H54 (cell line): ENCODE results near the gene THSD4.

ENCODE experiments used
- DNase-seq: peaks from one replicate; pipeline ENCODE4 v3.0.0; 2011; ENCODE audit warnings: low spot score, mixed read lengths; ENCODE audit not compliant: insufficient read length
- FAIRE-seq: peaks from 3 replicates; lab custom pipeline; 2011; peaks lifted over from hg19 to GRCh38; lab: Jason Lieb, UNC
- POLR2A ChIP-seq: IDR thresholded peaks from 2 replicates; pipeline ENCODE4 v1.6.1; 2011; ENCODE audit warnings: low read depth, mild to moderate bottlenecking, low read length

Gene THSD4

DNA sequence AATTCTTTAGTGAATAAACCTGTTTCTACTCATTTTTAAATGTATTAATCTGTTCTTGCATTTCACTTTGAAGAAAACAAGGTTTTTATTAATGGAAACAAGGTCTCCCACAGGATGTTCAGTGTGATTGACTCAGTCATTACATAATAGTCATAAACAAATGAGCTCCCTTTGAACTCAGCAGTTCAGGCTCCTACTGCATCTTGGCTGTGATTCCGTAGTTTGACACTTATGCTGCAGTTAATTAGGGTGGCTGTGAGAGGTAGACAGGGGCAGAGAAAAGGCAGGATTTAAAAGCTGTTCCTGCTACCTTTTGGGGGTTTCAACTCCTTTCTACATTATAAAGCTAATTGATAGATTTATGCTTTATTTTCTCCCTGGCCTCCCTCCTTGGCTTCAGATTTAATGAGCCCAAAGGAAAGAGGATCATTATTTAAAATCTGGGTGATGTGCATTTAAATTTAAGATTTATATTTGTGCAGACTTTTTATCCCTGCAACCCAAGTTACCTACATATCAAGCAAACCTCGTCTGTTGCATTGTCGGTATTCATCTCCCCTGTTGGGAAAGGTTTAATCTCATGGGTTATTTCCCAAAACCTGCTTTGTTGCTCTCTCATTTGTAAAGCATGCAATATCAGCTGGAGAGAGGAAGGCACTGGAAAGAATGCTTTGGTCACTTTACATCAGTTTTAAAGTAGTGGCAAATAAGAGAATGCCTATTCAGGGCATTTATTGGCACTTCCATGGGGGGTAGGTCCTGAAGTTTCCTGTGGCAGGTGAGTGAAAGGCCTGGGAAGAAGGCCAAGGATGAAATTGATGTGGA is 350.1 kb downstream of the THSD4 start:
- FAIRE-seq (no peak), DNase-seq (no peak)
- no peak for TF ChIP-seq POLR2A

DNA sequence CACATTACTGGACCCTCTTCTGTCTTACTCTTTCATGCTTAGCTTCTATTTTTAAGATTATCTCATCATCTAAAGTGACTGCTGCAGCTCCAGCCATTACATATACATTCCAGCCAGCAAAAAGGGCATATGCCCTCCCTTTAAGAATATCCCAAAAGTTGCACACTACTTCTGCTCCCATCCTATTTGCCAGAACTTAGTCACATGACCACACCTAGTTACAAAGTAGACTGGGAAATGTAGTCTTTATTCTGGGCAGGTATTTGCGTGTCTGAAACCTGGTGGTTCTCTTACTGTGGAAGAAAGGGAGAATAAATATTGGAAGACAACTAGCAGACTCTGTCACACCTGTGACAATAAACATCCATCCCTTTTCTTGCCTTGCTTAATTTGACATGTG is 353.4 kb downstream of the THSD4 start:
- no peak for FAIRE-seq
- no peak for TF ChIP-seq POLR2A
- no peak for DNase-seq

DNA sequence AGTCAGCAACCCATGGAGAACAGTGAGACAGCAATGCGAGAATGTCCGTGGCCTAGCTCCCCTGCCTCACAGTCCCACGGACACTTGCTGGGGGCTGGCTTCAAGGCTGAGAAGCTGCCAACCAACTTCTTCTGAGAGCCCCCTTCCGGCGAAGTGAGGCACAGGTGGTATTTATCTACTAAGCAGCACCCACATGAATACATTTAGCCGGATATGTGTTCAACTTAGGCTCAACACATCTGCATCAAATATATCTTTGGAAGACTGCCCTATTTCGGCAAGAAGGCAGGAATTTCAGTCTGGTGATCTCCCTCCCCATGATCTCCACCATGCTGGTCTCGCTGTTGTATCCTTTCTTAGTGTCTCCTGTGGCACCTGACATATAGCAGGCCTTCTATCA is 354.1 kb downstream of the THSD4 start:
- TF ChIP-seq POLR2A = no peak
- FAIRE-seq (no peak), DNase-seq (no peak)

DNA sequence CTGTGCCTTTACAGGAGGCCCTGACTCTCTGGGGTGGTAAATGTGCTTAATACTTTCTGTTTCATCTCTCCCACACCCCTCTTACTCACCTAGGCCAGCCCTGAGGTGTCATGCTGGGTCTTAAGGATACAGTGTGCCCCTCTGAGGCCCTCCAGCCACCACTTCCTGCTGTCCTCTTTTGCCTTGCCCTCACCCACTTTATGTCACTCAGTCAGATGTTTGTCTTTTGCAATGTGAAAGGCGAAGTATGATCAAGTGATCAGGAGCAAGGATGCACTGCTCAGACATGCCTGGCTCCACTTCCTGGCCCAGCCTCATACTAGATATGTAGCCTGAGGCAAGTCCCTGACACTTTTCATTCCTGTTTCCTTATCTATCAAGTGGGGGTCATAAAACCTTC is 356.1 kb downstream of the THSD4 start:
- no peak for TF ChIP-seq POLR2A
- FAIRE-seq (no peak), DNase-seq (peak; percentile 14)

DNA sequence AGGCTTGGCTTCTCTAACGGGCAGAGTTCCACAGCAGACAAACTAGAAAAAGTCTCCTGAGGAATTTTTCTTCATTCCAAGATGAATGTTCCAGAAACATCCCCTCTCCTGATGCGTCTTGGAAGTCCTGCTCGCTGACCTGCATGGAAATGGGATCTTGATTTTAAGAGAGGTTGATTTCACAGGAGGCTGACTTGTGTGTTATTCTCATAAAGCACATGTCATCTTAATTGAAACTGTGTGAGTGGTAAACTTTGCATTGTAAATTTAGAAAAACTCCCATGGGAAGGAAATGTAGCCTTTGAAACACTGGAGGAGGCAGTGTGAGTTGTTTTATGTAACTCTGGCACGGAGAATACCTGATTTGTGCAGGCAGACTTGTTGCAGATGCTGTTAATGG is 357.3 kb downstream of the THSD4 start:
- FAIRE-seq (no peak), DNase-seq (no peak)
- TF ChIP-seq POLR2A = no peak

DNA sequence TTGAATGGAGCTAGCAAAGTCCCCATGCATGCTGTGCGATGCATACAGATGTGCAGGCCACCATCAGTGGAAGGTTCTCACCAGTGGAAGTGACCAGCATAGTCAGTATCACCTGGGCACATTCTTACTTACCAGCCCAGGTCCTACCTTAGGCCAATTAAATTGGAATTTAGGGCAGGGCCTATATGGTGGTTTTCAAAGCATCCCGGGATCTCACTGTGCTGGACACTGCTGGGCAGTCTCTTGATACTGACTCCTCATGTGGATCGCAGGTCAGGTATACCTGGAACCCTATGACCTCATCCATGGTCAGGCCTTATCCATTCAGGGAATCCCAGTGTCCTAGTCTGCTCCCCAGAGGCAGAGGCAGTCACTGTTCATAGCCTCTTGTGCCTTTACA is 358.5 kb downstream of the THSD4 start:
- DNase-seq = no peak
- no peak for TF ChIP-seq POLR2A
- FAIRE-seq = no peak

DNA sequence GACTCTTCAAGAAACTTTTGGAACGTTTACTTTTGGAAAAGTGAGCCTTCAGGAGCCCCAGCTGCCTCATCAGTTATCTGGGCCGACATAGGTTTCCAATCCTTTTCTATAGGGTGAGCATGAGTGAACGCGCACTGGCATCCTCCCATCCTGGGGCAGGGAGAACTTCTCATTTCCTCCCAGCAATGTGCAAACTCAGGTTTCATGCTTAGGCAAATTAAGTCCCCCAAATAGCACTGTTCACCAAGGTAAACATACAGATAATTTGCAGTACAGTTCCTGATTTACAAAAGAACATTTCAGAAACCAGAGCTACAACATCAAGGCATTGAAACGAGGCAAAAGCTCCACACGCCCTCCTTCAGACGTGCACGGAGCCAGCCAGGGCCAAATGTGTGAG is 361.6 kb downstream of the THSD4 start:
- no peak for TF ChIP-seq POLR2A
- DNase-seq (no peak), FAIRE-seq (no peak)

DNA sequence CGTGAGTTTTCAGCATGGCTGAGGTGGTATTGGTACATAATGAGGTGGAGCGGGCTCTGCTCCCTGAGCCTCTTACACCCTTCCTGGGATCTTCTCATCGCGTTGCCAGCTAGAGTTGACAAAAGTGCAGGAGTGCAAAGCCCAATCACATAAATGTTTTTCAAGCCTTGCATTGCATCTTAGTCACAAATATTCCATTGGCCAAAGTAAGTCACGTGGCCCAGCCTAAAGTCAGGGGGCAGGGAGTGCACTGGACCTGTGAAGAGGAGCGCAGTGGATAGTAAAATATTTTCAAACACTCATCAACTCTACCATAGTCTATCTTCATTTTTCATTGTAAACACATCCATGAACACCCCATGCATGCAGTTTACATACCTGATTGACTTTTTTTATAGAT is 365.3 kb downstream of the THSD4 start:
- DNase-seq (no peak), FAIRE-seq (no peak)
- TF ChIP-seq POLR2A = no peak

DNA sequence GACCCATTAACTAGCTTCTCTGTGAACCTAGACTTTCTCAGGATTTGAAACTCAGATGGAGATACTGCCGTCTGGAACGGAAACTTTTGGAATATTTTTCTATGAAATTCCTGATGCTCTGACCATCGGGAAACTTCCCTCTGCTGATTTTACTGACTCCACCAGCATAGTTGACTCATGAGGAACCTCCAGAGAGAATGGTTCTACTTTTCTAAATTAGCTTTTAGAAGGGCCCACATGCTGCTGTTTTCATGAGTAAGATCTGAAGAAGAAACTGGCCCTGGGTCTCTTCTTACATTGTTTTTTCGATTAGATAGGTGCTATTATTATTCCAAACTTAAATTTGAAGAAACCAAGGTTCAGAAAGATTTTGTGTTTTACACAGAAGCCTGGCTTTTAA is 368.8 kb downstream of the THSD4 start:
- DNase-seq = no peak
- FAIRE-seq = no peak
- TF ChIP-seq POLR2A = no peak

DNA sequence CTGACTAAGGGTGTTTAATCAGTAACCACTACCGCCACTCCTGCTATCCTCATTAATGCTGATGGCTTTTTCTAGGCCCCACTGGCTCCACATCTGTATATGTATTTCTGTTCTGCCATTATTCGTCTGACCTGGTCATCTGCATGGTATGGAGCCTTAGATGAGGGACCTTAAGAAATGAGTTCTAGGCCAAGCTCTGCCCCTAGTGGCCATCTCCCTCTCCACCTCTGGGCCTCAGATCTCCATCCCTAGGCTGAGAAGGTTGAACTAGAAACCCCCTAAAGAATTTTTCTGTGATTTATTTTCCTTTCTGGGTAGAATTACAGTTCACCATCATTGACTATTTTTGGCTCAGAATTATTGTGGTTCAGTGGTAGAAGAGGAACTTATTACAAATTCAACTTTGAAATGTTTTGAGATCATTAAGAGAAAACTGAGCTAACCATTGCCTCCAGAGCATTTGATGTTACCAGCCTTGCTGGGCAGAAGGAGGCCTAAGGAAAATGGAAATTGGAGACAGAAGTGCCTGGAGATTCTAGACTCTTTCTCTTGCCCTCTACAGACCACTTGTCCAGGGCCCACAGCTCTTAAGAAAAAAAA is 369.9 kb downstream of the THSD4 start:
- no peak for TF ChIP-seq POLR2A
- no peak for DNase-seq

DNA sequence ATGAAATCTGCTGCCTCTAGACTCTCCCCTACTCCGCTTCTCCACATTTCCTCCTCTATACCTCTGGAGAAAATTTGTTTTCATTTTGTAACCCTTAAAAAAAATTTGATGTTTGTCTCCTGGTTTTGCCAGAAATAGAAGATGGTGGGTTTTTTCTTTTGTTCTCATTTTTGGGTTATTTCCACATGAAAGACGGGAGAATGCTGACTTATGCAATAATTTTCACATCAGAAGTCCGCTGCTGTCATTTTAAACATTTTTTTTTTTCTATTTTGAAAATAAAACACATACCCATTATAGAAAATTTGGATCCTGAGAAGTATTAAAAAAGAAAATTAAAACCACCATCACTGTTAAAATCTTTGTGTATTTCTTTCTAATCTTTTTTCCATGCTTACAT is 374.3 kb downstream of the THSD4 start:
- DNase-seq (no peak), FAIRE-seq (no peak)
- TF ChIP-seq POLR2A = no peak

More for the DNA sequence above, 369.9 kb downstream of the THSD4 start:
- no peak for FAIRE-seq

DNA sequence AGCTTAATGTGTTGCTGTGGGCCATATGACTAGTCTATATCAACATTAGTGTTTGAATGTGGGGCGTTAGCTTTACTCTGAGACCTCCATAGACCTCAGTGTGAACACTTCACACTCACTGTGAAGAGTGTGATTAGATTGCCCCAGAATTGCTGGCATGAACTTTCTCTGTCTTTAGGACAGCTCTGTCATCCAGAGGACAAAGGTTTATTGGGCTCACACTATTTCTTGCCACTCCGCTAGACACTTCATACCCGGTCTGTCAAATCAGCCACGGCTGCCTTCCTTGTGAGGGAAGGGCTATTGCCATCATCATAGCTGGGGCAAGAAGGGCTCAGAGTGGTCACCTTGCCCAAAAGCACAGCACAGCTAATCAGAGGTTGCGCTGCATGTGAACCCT is 378.3 kb downstream of the THSD4 start:
- no peak for DNase-seq
- no peak for TF ChIP-seq POLR2A
- no peak for FAIRE-seq

DNA sequence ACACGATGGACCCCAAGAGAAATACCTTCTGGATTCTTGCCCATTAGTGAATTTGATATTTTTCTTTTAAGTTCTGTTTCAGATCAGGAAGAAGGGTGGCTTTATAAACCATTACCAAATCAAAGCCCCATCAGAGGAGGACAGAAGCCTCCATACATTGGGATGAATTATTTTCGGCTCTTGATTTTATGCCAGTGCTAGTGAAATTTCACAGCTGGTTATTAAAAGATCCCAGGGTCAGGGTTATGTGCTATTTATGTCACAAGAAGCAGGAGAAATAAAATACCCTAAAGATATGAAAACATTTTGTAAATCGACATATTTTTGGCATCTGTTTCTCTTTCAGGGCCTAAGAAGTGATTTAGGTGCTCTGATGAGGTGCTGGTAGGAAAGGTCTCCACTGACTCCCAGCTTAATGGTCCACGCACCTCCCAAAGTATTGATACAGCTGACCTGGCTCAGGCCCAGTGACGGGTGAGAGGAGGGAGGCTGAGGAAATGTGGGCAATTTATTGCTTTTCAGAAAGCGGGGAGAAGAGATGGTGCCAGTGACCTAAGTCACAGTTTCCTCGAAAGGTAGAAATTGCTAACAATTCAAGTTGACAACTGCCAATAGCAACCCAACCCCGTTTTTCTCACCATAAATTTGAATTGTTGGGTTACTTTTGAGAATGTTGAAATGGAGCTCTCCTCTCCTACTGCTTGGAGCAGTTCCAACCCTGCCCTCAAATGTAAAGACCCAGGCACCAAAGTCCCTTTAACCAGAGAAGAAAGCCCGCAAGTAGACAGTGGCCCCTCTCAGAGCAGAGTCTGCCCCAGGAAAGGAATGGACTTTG is 379.5 kb downstream of the THSD4 start:
- TF ChIP-seq POLR2A = no peak
- no peak for DNase-seq
- no peak for FAIRE-seq

DNA sequence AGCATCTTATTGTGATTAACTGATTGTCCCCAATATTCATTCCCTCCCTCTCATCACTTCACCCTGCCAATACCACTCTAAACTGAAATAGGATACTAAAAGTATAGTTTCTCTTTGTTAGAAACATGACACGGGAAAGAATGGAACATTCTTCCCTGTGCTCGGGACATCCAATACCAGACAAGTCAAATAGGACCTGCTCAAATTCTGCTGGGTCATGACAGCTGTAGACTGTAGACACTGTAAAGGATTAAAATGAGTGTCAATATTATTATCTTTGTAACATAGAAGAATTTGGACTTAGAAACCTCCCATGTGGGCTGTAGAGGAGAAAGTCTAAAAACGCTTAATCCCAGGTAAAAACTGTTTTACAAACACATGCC is 380.1 kb downstream of the THSD4 start:
- FAIRE-seq (no peak), DNase-seq (no peak)
- no peak for TF ChIP-seq POLR2A

DNA sequence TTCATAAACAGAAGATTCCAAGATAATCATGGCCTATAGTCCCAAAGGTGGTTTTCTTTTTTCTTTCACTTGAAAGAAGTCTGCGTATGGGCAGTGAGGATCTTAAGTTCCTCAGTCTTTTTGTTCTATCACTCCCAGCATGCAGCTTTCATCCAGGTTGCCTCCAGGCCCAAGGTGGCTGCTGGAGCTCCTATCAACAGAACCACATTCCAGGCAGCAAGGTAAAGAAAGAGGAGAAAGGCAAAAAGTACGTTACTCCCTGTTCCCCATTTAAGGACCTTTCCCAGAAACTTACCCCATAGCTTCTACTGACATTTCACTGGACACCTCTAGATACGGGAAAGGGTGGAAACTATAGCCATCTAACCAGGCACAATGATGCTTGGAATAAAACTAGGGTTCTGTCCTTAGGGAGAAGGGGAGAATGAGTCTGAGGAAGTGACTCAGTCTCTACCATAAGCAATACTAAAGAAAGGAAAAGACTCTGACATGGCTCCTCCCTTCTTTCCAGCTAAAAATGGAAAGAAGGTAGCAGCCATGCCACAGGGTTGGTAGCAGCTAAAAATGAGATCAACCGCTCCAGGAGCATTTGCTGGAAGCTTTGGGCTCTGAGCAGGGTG is 381.2 kb downstream of the THSD4 start:
- DNase-seq (peak; percentile 19), FAIRE-seq (peak; percentile 38)
- TF ChIP-seq POLR2A = no peak
